Caco-2 (cell line): Measurements from ENCODE around the gene KIAA1671. TPM values are rescaled to one million over a fixed set of nuclear protein-coding genes. Genes with fewer than 3 reads are reported as not detected.

Source experiments
- BruUV-seq: library from RNA; stranded (reverse); fragments of 400-500 nt; replicated peaks from 2 replicates; lab custom pipeline; 2021; lab: Mats Ljungman, UMichigan
- CTCF ChIA-PET: fragments of 300-600 bp; sonication (Branson Sonifier 250); formaldehyde crosslinking; loops from one replicate; lab custom pipeline; 2022; ENCODE audit warnings: antibody characterized with exemption; lab: Charles Lee
- POLR2A ChIA-PET: fragments of 300-600 bp; sonication (Branson Sonifier 250); formaldehyde crosslinking; loops from one replicate; lab custom pipeline; 2022; ENCODE audit warnings: antibody characterized with exemption; lab: Charles Lee
- DNase-seq, 2 experiments: peaks; one replicate each; pipeline versions ENCODE4 v3.0.0 to v3.0.0-alpha.2; 2020 to 2022
- H3K27me3 ChIP-seq: replicated peaks from 2 replicates; pipeline ENCODE4 v1.6.0; 2011; ENCODE audit warnings: low read length; ENCODE audit not compliant: control insufficient read depth, insufficient read depth
- H3K36me3 ChIP-seq: 2 replicates; pipeline ENCODE4 v1.5.1; 2011; ENCODE audit warnings: low read length; ENCODE audit not compliant: control insufficient read depth, insufficient read depth
- H3K4me1 ChIP-seq: fragments of 250-450 bp; sonication (Bioruptor Pico); 2 replicates; pipeline ENCODE4 v1.5.1; 2020; ENCODE audit warnings: mild to moderate bottlenecking
- H3K4me3 ChIP-seq: 2 replicates; pipeline ENCODE4 v1.5.1; 2011; ENCODE audit warnings: low read depth, mild to moderate bottlenecking, control low read depth, low read length
- H3K9me3 ChIP-seq: fragments of 250-450 bp; sonication (Bioruptor Pico); 2 replicates; pipeline ENCODE4 v1.5.1; 2020; ENCODE audit warnings: mild to moderate bottlenecking, moderate library complexity
- H3K27ac Mint-ChIP-seq: one replicate; pipeline ENCODE4 v1.8.0; 2022; ENCODE audit warnings: mixed read lengths; ENCODE audit not compliant: unreplicated experiment
- H3K27me3 Mint-ChIP-seq: one replicate; pipeline ENCODE4 v1.8.0; 2022; ENCODE audit warnings: mixed read lengths; ENCODE audit not compliant: insufficient read depth, unreplicated experiment
- H3K36me3 Mint-ChIP-seq: one replicate; pipeline ENCODE4 v1.8.0; 2022; ENCODE audit warnings: mild to moderate bottlenecking, mixed read lengths; ENCODE audit not compliant: insufficient read depth, unreplicated experiment
- H3K4me1 Mint-ChIP-seq: one replicate; pipeline ENCODE4 v1.8.0; 2022; ENCODE audit warnings: low read depth, mixed read lengths; ENCODE audit not compliant: unreplicated experiment
- H3K4me3 Mint-ChIP-seq: one replicate; pipeline ENCODE4 v1.8.0; 2022; ENCODE audit warnings: mild to moderate bottlenecking, moderate library complexity, mixed read lengths; ENCODE audit not compliant: unreplicated experiment
- H3K9me3 Mint-ChIP-seq: one replicate; pipeline ENCODE4 v1.8.0; 2022; ENCODE audit warnings: mixed read lengths; ENCODE audit not compliant: unreplicated experiment
- intact Hi-C: fragments of 100-400 bp; cut with micrococcal nuclease; formaldehyde crosslinking; loops from one replicate; pipeline ENCODE4 v1.10.0; 2022; ENCODE audit not compliant: unreplicated experiment
- total RNA-seq: library from RNA; stranded (reverse); gene quantifications from 2 replicates; pipeline ENCODE4 v1.2.3, GENCODE V29; 2022
- TF ChIP-seq, protein P1 (sequence below), 2 experiments: fragments of 200-600 bp in 1 of 2; IDR thresholded peaks; 1 replicate in 1 of 2; 2 replicates in 1 of 2; pipeline versions ENCODE4 v1.5.1 to v1.8.0; 2011 to 2022; ENCODE audit warnings: antibody characterized with exemption in 1 of 2, control low read depth in 1 of 2, inconsistent platforms in 1 of 2, low read depth in 1 of 2, low read length in 1 of 2, mild to moderate bottlenecking in 1 of 2, moderate library complexity in 1 of 2; ENCODE audit not compliant: insufficient read depth in 1 of 2, severe bottlenecking in 1 of 2, unreplicated experiment in 1 of 2

KIAA1671 gene
- total RNA-seq, 1 experiment from 2014 or later: 28.6 TPM

DNA sequence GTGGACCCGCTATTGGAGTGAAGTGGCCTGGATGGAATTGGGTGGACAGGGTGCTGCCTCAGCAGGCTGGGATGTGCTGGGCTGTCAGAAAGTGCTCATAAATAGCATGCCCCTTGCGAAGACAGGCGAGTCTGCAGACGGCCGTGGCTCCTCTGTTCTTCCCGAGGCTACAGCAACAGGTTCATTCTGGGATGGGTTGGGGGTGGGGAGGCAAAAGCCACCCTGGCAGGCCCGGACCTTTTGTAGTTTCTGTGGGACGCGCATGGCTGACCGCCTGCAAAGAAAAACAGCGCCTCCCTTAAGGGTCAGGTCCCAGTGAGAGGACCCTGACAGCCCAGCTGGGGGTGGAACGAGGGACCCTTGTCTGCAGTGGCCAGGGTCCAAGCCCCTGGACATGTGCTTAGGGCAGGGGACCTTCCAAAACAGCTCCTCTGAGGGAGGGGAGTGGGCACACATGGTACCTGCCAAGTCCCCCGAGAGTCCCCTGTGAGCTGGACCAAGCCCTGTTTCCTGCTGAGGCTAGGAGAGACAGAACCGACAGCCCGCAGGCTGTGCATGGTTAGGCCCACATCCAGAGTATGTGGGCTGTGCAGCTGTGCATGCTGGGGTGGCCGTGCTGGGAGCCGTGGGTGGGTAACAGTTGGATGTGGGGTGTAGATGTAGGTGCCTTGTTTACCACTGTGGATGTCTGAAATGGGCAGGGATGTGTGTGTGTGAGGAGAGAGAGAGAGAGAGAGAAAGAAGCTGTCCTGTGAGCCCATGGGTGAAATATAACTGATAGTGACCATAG, 247.4 kb downstream of the KIAA1671 start, which contains the start of gene CRYBB3:
Gene CRYBB3, plus strand, starts transcription at position 128 of the 790 bp plus-strand sequence. CDS start 1,539 bp downstream, outside the sequence.
- no peak for DNase-seq
- no peaks in the 10 kb centered on the region for H3K9me3 Mint-ChIP-seq
- no peaks in the 10 kb centered on the region for H3K4me1 Mint-ChIP-seq
- ChIA-PET CTCF (no interaction called here), POLR2A (no interaction called here)
- H3K27me3 Mint-ChIP-seq: no peaks in the 10 kb centered on the region
- no peak within 1 kb of the TSS for H3K4me3 Mint-ChIP-seq
- no TSS peak for BruUV-seq
- Histone ChIP-seq H3K4me1 (no peaks in the 10 kb centered on the region), H3K9me3 (no peaks in the 10 kb centered on the region), H3K27me3 (no peaks in the 10 kb centered on the region), H3K4me3 (no peak within 1 kb of the TSS), H3K36me3 (no peaks in the 10 kb centered on the region; the same call in none of the 2 replicates)
- no peak within 1 kb of the TSS for H3K27ac Mint-ChIP-seq
- intact Hi-C loops: no loop called here
- TF ChIP-seq, protein P1, sequence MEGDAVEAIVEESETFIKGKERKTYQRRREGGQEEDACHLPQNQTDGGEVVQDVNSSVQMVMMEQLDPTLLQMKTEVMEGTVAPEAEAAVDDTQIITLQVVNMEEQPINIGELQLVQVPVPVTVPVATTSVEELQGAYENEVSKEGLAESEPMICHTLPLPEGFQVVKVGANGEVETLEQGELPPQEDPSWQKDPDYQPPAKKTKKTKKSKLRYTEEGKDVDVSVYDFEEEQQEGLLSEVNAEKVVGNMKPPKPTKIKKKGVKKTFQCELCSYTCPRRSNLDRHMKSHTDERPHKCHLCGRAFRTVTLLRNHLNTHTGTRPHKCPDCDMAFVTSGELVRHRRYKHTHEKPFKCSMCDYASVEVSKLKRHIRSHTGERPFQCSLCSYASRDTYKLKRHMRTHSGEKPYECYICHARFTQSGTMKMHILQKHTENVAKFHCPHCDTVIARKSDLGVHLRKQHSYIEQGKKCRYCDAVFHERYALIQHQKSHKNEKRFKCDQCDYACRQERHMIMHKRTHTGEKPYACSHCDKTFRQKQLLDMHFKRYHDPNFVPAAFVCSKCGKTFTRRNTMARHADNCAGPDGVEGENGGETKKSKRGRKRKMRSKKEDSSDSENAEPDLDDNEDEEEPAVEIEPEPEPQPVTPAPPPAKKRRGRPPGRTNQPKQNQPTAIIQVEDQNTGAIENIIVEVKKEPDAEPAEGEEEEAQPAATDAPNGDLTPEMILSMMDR (IDR thresholded peaks at IDR 0.05; ENCODE audit: insufficient read depth in 1 of 2, low read depth in 1 of 2, low read length in 1 of 2, severe bottlenecking in 1 of 2, unreplicated experiment in 1 of 2): no peak
- peaks cover 17% of the 10 kb centered on the region for H3K36me3 Mint-ChIP-seq

DNA sequence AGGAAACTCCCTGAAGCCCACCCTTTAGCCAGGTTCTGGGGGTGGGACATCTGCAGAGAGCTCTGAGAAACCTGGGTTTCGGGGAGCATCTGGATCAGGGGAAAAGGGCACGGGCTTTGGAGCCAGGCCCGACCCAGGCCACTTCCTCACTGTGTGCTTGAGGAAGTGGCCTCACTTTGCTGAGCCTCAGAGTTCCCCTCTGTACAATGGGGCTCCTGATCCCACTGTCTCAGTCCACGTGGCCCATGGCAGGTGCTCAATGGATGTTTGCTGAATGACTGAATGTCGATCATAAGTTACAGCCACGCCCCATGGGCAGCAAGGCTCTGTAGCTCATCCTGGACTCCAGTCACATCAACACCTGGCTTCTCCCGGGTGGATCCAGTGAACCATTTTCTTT, 248.5 kb downstream of the KIAA1671 start:
- Histone ChIP-seq H3K36me3 (no peaks in the 10 kb centered on the region; the same call in none of the 2 replicates), H3K4me3 (no peak overlapping the region), H3K4me1 (no peaks in the 10 kb centered on the region), H3K9me3 (no peaks in the 10 kb centered on the region), H3K27me3 (no peaks in the 10 kb centered on the region)
- no peaks in the 10 kb centered on the region for H3K27me3 Mint-ChIP-seq
- no peaks in the 10 kb centered on the region for H3K4me1 Mint-ChIP-seq
- H3K36me3 Mint-ChIP-seq: peaks cover 21% of the 10 kb centered on the region
- ChIA-PET POLR2A (no interaction called here), CTCF (no interaction called here)
- TF ChIP-seq, protein P1 (IDR thresholded peaks at IDR 0.05; ENCODE audit: insufficient read depth in 1 of 2, low read depth in 1 of 2, low read length in 1 of 2, severe bottlenecking in 1 of 2, unreplicated experiment in 1 of 2): no peak
- H3K9me3 Mint-ChIP-seq: no peaks in the 10 kb centered on the region
- intact Hi-C loops: no loop called here
- no TSS peak for BruUV-seq
- no peak overlapping the region for H3K27ac Mint-ChIP-seq
- H3K4me3 Mint-ChIP-seq: no peak overlapping the region
- DNase-seq: no peak

- Histone ChIP-seq H3K4me3 (no peak overlapping the region), H3K9me3 (no peaks in the 10 kb centered on the region), H3K36me3 (no peaks in the 10 kb centered on the region; the same call in none of the 2 replicates), H3K27me3 (no peaks in the 10 kb centered on the region), H3K4me1 (no peaks in the 10 kb centered on the region)
- Mint-ChIP-seq H3K27me3 (no peaks in the 10 kb centered on the region), H3K27ac (peak overlapping the region; percentile 9), H3K4me3 (no peak overlapping the region), H3K9me3 (no peaks in the 10 kb centered on the region), H3K36me3 (peaks cover 16% of the 10 kb centered on the region), H3K4me1 (no peaks in the 10 kb centered on the region)
- CTCF ChIA-PET: interaction anchor here (0.6 to 1.5 kb wide), 7 partner anchors 22 to 218 kb away, joined by 3 to 9 read pairs (median 4); no protein-coding TSS in a partner anchor
- intact Hi-C loops: no loop called here
- BruUV-seq: no TSS peak
- DNase-seq: no peak
- TF ChIP-seq, protein P1 (IDR thresholded peaks at IDR 0.05; ENCODE audit: insufficient read depth in 1 of 2, low read depth in 1 of 2, low read length in 1 of 2, severe bottlenecking in 1 of 2, unreplicated experiment in 1 of 2): no peak
- POLR2A ChIA-PET: no interaction called here
Observed at GRCh38 chr22:25201557-25202273, 249.2 kb downstream of the KIAA1671 start.
